GM06990 (cell line): Measurements from ENCODE around the gene GORASP1.

Experiments
- DNase-seq: peaks from one replicate; pipeline ENCODE4 v3.0.0-alpha.2; 2011; ENCODE audit not compliant: insufficient read length; ENCODE audit errors: extremely low read depth
- H3K27me3 ChIP-seq: replicated peaks from 2 replicates; pipeline ENCODE4 v1.6.0; 2011; ENCODE audit warnings: low read length; ENCODE audit not compliant: control insufficient read depth, insufficient read depth
- H3K36me3 ChIP-seq: 2 replicates; pipeline ENCODE4 v1.5.1; 2011; ENCODE audit warnings: low read length; ENCODE audit not compliant: control insufficient read depth, insufficient read depth
- H3K4me3 ChIP-seq: replicated peaks from 2 replicates; pipeline ENCODE4 v1.5.1; 2011; ENCODE audit warnings: low read depth, mild to moderate bottlenecking, control low read depth, low read length
- TF ChIP-seq, protein P1 (sequence below): IDR thresholded peaks from 2 replicates; pipeline ENCODE4 v1.5.1; 2011; ENCODE audit warnings: low read length, control low read depth, mild to moderate bottlenecking, inconsistent platforms; ENCODE audit not compliant: insufficient read depth, poor library complexity, severe bottlenecking

GORASP1 gene

DNA sequence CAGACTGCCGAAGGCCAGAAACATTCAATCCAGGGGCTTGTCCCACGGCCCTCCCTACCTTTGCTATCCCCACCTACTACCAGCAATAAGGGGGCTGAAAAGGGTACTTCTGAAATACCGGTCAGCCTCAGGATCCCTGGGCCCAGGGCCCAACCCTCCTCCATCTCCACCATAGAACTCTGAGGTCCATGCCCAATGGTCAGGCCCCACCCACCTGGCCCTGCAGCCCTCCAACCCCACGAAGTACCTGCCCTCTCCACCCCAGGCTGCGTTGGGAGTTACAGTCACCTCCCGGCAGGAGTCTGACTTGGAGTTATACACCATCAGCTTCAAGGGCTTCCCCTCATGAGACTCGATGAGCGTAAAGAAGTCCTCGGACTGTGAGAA, 6.9 kb downstream of the GORASP1 start:
- TF ChIP-seq, protein P1, sequence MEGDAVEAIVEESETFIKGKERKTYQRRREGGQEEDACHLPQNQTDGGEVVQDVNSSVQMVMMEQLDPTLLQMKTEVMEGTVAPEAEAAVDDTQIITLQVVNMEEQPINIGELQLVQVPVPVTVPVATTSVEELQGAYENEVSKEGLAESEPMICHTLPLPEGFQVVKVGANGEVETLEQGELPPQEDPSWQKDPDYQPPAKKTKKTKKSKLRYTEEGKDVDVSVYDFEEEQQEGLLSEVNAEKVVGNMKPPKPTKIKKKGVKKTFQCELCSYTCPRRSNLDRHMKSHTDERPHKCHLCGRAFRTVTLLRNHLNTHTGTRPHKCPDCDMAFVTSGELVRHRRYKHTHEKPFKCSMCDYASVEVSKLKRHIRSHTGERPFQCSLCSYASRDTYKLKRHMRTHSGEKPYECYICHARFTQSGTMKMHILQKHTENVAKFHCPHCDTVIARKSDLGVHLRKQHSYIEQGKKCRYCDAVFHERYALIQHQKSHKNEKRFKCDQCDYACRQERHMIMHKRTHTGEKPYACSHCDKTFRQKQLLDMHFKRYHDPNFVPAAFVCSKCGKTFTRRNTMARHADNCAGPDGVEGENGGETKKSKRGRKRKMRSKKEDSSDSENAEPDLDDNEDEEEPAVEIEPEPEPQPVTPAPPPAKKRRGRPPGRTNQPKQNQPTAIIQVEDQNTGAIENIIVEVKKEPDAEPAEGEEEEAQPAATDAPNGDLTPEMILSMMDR, result no peak
- Histone ChIP-seq H3K4me3 (no peak overlapping the region), H3K27me3 (no peaks in the 10 kb centered on the region), H3K36me3 (peaks cover 29% of the 10 kb centered on the region)
- DNase-seq, result no peak

DNA sequence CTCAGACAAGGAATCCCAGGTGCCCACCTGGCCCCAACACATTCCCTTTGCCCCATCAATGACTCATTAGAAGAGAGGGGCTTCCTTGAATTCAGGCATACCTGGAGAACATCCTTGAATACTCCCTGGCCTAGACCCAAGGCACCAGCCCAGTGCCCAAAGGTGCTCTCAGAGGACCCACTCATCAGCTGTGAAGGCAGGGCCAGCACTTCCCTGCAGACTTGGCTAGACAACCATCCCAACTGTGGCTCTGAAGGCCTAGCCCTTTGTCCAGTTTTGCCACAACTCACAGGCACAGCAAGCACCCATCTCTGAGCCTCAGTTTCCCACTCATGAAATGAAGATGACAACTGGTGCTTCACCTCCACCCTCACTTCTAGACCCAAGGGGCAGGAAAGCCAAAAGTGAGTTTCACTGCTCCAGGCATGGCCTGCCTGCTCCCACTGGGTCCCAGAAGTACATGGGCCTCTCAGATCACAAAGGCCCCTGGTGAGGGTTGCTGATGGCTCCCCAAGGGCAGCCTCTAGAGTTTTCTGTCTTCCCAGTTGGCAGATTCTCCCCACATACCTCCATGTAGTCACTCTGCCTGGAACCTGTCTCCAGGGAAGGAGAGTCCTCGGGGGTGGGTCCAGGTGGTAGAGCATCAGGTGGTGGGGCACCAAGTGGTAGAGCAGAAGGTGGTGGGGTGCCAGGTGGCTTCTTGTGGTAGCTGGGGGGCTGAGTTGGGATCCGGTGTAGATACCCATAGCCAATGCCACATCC, 7.5 kb downstream of the GORASP1 start:
- Histone ChIP-seq H3K27me3 (no peaks in the 10 kb centered on the region), H3K4me3 (no peak overlapping the region), H3K36me3 (peaks cover 29% of the 10 kb centered on the region)
- TF ChIP-seq, protein P1, result no peak
- DNase-seq, result no peak

DNA sequence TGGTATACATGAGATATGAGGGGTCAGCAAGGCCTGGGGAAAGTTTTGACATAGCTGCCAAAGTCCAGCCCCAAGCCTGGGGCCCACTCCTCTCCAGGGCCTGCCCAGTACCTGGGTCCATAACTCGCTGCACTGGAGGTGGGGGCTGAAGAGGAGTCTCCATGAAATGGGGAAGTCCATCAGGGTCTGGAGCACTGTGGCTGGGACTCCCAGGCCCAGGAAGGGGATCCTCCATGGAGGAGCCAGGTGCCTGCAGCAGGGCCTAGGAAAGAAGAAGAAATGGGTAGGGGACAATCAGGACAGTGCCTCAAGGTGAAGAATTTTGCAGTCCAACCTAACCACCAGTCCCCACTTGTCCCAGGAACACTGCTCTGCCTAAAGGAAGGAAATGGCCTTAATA, 8.2 kb downstream of the GORASP1 start:
- Histone ChIP-seq H3K4me3 (no peak overlapping the region), H3K36me3 (peaks cover 29% of the 10 kb centered on the region), H3K27me3 (no peaks in the 10 kb centered on the region)
- DNase-seq, result no peak
- TF ChIP-seq, protein P1, result no peak

DNA sequence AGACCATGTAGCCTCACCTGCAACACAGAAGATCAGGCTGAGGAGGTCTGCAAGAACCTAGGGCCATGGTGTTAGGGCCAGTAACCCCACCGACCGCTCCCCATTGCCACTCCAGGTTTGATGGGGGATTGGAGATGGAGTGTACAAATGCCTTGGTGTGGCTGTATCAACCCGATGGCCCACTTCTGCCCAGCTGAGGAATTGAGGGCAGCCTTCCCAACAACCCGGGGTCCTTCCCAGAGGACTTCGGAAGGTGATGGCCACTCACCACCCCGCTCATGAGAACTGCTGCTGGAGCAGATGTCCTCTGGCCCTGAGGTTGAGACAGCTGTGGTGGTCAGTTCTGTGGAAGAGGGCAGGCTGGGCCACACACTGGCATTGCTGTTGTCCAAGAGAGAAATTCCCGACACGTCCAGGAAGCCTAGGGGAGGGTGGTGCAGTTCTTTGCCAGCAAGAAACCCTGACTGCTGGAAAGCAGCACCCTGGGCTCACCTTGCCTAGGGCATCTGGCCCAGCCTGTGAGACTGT, 8.9 kb downstream of the GORASP1 start:
- H3K27me3 ChIP-seq, result no peaks in the 10 kb centered on the region
- TF ChIP-seq, protein P1, result no peak
- no peak overlapping the region for H3K4me3 ChIP-seq
- no peak for DNase-seq
- H3K36me3 ChIP-seq, result peaks cover 32% of the 10 kb centered on the region

DNA sequence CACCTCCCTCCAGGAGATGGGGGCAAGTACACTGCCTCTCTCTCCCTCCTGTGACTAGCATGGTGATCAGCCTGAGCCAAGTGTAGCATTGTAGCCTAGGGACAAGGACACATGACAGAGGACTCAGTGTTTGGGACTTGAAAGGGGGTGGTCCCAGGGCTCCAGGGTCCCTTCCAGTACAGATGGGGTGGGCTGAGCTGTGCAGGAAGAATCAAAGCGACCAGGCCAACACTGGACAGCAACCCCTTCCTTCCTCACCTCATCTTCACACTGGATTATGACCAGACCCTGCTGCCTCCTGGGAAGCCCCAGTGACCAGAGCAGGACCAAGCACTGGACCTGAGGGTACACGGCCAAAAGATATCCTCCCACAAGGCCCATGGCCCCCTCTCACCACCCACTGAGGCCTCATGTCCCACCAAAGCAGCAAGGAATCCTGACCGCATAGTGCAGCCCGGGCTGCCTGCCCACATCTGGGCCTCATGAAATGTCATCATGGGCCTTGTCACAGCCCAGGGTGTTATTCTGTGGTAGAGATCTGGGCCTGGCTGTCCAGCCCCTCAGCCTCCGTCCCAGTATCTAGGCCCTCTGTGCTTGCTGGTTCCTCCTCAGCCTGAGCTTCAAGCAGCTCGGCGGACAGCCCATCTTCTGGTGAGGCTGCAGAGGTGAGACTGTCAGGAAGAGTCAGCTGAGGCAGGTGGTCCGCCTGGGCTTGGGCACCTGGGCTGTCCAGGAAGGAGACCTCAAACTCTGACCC, 9.5 kb downstream of the GORASP1 start:
- DNase-seq, result no peak
- Histone ChIP-seq H3K27me3 (no peaks in the 10 kb centered on the region), H3K4me3 (no peak overlapping the region), H3K36me3 (peaks cover 34% of the 10 kb centered on the region)
- TF ChIP-seq, protein P1, result no peak
